Stimulated activated CD4-positive, alpha-beta T cell treated with anti-CD3 and anti-CD28 coated beads, Interleukin-15, amount 100 ng/mL, for 24 hours (primary cell): ENCODE measurements around the gene ANKIB1.
"Not testable (repeated sequence)": the region's sequence is repeated elsewhere in the genome, so short reads cannot be mapped to it uniquely, and the experiment has no call there.

Experiments
- DNase-seq: peaks from one replicate; pipeline ENCODE4 v3.0.0-alpha.2; 2020

ANKIB1 gene

DNA sequence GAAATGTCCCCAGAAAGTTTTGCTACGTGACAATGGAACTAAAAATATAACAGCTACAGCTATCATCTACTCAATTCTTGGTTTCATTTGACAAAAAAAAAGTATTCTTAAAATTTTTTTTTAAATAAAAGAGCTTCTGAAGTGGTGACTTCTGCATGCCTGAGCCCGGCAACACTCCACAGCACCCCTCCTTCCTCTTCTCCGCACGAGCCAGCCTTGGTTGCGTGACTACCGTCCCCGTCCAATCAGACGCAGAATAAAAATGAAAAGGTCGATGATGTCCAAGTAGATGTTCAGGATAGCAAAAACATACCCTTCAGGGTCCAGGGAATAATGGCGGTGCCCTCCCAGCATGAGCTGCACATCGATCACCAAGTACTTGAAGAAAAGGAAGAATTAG lies 167.0 kb downstream of the ANKIB1 start:
- DNase-seq, result no peak

DNA sequence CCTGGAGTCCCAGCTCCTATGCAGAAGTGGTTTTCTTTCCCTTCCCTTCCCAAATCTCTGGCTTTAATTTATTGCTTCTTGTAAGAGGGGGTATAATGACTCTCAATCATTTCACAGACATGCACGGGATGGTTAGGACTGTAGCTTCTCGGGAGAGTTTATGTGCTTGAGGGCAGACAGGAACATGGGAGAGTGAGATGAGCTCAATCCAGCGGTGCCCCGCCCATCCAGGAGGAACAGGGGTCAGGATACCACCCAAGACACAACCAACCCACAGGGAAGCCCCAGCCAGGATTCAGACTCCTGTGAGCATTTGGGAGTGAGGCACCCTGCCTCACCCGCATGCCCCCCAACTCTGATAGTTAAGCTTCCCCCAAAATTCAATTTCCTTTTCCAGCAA lies 167.8 kb downstream of the ANKIB1 start:
- DNase-seq, result no peak

GRCh38 chr7:92415225-92415624 lies 169.5 kb downstream of the ANKIB1 start:
- DNase-seq, result no peak

- DNase-seq, result no peak
These were observed 172.1 kb downstream of the ANKIB1 start for GRCh38 chr7:92417913-92418312.

DNA sequence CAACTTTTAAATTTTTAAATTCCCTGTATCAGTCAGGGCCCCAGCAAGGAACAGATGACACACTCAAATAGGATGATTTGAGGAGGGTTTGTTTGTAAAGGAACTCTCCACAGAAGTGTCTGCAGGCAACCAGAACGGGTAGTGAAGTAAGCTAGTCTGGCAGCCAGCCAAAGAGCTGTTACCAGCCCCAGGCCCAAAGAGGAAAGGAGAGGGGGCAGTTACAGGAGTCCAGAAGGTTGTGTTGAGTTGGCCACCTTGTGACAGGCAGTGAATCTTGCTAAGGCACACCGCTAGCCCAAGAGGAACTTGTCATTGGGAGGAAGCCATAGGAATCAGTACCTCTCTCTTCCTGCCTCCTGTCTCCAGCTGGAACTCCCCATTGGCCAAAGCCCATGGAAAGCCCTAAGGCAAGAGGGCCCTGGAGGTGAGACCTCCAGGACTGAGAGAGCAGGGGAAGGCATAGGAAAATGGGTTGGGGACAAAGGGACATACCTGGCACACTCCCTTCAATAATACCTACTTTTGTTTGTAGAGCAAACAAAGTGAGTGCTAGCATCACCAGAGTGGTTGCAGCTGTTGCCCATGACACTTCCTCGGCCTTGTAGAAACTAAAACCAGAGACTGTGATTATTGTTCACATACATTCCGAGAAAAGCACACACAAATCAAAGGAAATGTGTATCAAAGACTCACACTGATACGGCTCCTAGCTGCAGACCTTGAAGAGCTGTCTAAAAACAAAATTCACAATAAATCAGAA lies 176.1 kb downstream of the ANKIB1 start:
- DNase-seq, result no peak

DNA sequence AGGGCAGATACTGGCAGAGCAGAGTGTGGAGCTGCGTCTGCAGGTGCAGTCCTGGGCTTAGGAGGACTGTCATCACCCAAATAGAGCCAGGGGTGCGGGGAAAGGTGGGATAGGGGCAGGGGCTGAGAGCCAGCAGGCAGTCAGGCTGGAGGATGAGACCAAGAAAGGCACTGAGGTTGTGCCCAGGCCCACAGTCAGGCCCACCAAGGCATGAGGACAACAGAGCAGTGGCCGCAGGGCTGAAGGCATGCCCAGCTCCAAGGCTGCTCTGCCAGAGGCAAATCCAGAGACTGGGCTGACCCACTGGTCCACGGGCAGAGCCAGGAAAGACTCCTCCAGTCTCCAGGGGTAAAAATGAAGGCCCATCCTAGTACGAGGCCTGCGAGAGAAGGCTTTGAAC lies 177.2 kb downstream of the ANKIB1 start:
- DNase-seq, result no peak

- DNase-seq, result no peak
These were observed 177.9 kb downstream of the ANKIB1 start for GRCh38 chr7:92423710-92424131.

DNA sequence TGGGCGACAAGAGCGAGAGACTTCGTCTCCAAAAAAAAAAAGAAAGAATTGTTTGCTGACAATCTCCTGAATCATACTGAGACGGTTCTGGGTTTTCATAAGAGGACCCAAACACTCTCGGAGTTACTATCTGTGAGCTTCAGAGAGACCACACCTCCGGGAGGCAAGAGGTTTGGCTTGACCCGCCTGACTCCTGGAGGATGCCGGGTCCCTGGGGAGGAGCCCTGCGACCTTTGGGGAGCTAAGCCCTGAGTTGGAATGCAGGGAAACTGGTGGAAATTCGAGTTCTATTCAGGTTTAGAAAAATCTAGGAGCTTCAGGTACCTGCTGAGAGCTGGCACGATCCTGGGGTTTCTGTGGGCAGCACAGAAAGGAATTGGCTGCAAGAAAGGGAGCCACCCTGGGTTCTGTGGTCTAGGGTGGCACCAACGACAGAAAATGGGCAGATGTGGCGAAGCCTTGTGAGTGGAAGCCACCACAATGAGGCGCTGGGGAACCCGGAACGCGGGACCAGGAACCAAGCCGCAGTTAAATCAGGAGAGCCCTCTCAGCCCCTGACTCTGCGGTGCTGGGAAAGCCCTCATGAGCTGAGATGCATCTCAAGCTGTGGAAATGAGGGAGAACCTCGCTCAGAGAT lies 179.7 kb downstream of the ANKIB1 start:
- peak; percentile 8 for DNase-seq

GRCh38 chr7:92427193-92427592 lies 181.4 kb downstream of the ANKIB1 start:
- DNase-seq, result no peak

DNA sequence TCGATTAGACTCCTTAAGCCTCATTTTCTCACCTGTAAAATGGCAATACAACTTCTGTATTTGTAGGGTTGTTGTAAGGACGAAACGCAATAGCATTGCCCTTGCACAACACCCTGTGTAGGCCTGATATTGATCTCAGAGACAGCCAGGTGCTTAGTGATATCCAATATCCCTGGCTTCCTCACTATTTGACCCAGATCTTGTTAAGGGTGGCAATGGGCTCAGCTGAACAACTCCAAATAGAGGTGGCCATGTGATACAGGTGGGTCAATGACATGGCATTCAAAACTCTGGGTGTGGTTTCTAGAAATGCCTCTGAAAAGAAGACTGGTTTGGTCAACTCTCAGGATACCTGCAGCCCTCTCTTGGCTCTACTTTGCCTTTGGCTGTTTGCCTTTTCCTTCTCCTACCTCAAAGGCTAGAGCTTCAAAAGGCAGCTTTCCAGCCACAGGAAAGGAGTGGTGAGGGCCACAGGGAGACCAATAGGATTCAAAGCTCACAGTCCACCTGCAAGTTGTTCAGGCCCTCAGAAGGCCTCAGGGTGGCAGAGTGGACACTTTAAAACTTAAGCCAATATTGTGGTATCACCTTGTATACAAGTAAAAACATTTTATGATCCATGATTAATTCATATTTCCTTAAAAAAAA lies 186.6 kb downstream of the ANKIB1 start:
- DNase-seq, result no peak

DNA sequence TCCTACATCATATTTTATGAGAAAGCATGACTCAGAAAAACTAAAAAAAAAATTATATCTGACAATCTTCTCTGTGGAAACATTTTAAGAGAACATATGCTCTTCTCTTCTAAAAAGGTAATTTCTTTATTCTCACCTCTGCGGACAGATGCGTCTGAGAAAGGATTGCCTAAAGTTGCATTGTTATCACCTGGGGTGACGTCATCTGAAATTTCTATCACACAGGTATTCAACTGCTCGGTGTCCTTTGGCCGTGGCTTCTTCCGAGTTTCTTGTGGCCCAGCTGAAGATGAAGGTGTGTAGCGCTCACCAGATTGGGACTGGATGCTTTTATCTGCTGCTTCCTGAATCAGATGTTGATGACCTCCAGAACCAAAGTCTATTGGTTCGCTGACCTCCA lies 187.2 kb downstream of the ANKIB1 start:
- no peak for DNase-seq

- no peak for DNase-seq
These were observed 189.8 kb downstream of the ANKIB1 start for GRCh38 chr7:92435542-92435941.

DNA sequence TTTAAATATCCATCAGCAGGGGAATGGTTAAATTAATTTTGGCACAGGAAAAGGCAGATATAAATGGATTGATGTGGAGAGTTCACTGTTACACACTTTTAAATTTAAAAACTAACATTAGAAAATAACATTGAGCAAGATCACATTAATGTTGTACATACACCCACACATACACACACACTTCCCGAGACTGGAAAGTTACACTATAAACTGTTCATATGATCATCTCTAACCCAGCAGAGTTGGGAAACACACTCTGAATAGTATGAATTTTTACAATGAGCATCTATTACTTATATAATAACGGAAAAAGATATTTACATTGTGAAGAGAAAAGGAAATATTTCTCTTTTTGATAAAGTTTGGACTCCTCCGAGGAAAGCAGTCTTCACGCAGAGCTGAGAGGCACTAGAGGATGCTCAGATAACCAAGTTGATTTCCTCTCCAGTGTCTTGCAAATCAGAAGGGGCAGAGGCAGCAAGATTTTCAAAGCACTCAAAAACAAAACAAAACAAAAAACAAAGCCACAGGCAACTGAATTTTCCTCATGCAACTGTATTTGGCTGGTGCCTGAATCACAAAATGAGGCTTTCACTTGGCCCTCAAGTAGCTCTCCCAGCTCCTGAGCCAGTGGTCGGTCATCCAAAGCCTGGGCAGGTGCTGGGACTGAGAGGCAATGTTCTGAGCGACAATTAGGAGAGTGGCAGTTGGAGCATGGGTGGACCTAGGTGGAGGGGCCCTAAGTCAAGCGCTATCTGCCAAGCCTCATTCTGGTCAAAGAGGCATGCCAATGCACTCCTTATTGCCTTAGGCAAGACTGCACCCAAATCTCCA lies 191.1 kb downstream of the ANKIB1 start:
- DNase-seq, result no peak

- DNase-seq, result no peak
These were observed 192.2 kb downstream of the ANKIB1 start for GRCh38 chr7:92437956-92438491.

- not testable (repeated sequence) for DNase-seq
These were observed 196.9 kb downstream of the ANKIB1 start for GRCh38 chr7:92442720-92443119.

DNA sequence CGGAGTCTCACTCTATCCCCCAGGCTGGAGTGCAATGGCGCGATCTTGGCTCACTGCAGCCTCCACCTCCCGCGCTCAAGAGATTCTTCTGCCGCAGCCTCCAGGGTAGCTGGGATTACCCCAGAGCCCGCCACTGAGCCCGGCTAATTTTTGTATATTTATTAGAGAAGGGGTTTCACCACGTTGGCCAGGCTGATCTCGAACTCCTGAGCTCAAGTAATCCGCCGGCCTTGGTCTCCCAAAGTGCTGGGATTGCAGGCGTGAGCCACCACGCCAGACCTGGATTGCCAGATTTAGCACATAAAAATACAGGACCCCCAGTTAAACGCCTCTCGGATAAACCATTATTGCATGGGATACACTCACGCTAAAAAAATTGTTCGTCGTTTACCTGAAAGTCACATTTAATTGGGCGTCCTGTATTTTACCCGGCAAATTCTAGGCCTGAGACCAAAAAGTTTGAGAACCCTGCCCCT lies 201.1 kb downstream of the ANKIB1 start:
- DNase-seq, result no peak

DNA sequence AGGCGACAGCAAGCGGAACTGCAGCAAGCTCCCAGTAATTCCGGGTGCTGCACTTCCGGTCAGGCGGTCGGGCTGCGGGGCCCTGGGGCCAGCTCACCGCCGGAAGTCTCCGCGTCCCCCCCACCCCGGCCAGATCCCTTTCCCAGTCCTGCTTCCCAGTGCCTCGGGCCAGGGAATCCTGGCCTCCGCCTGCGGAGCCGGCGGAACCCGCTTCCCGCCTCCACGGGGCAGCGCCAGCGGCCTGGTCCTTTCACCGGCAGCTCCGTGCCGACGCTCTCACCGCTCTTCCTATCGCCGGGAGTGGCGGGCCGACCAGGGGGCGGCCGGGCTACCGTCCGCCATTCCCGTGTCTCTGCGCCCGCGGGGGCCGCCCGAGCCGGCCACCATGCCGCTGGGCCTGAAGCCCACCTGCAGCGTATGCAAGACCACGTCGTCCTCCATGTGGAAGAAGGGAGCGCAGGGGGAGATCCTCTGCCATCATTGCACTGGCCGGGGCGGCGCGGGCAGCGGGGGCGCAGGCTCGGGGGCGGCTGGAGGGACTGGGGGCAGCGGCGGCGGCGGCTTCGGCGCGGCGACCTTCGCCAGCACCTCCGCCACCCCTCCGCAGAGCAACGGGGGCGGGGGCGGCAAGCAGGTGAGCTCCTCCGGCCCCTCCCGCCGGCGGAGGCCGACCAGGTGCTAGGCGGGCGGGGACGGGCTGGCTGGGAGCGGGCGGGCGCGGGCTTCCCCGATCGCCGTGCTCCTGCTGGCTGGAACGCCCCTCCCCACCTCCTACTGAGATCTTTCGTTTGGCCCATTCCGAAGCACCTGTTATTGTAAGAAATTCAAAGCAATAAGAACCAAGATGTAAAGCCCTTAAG lies 201.8 kb downstream of the ANKIB1 start, which contains the start of gene GATAD1:
GATAD1 (plus strand) TSS at position 138 of the 860 bp plus-strand sequence; CDS start at position 386, 248 bp downstream.
- DNase-seq, result peak; percentile 87

GRCh38 chr7:92448205-92448747 lies 202.5 kb downstream of the ANKIB1 start:
- peak; percentile 56 for DNase-seq
